SK-N-SH (cell line): ENCODE data around the gene BBS9. TPM values are rescaled to one million over a fixed set of nuclear protein-coding genes. Genes with fewer than 3 reads are reported as not detected.
"Not testable (repeated sequence)": the region's sequence is repeated elsewhere in the genome, so short reads cannot be mapped to it uniquely, and the experiment has no call there.

Experiments
- CTCF ChIA-PET: fragments of 300-600, 350-600 bp; formaldehyde crosslinking; extraction: SDS; loops from one replicate; lab custom pipeline; 2021; lab: Yijun Ruan, JAX
- POLR2A ChIA-PET: fragments of 350-600 bp; sonication (Branson Sonifier 250); formaldehyde crosslinking; extraction: SDS; loops from one replicate; lab custom pipeline; 2020; ENCODE audit warnings: antibody characterized with exemption, inconsistent platforms; lab: Yijun Ruan, JAX
- DNase-seq: peaks from one replicate; pipeline ENCODE4 v3.0.0; 2012
- H2AFZ ChIP-seq: fragments of 200-600 bp; sonication (generic); 2 replicates; pipeline ENCODE4 v1.8.1; 2016; ENCODE audit warnings: antibody characterized with exemption, mild to moderate bottlenecking, low read depth
- H3F3A ChIP-seq: fragments of 200-600 bp; sonication (generic); replicated peaks from 2 replicates; pipeline ENCODE3; 2016; ENCODE audit warnings: antibody characterized with exemption, mild to moderate bottlenecking; ENCODE audit not compliant: insufficient read depth
- H3K27ac ChIP-seq, 2 experiments: fragments of 200-500 bp in 1 of 2; fragments of 200-600 bp in 1 of 2; sonication (Bioruptor generic) in 1 of 2; sonication (generic), shearing (Covaris generic) in 1 of 2; 2 replicates each; pipeline versions ENCODE4 v1.5.1 to v1.6.1; 2014 to 2016; ENCODE audit warnings: low read depth in 2 of 2, inconsistent platforms in 1 of 2, low read length in 1 of 2, mild to moderate bottlenecking in 1 of 2, mixed read lengths in 1 of 2
- H3K27me3 ChIP-seq: fragments of 200-600 bp; sonication (generic), shearing (Covaris generic); 2 replicates; pipeline ENCODE4 v1.6.1; 2016; ENCODE audit warnings: mixed run types; ENCODE audit not compliant: insufficient read depth
- H3K36me3 ChIP-seq, 2 experiments: fragments of 200-500 bp in 1 of 2; fragments of 200-600 bp in 1 of 2; sonication (Bioruptor generic) in 1 of 2; sonication (generic) in 1 of 2; replicated peaks in 1 of 2; 2 replicates each; pipeline versions ENCODE3 to v1.5.1; 2014 to 2016; ENCODE audit warnings: low read length in 1 of 2, mild to moderate bottlenecking in 1 of 2; ENCODE audit not compliant: insufficient read depth in 2 of 2, control insufficient read depth in 1 of 2
- H3K4me1 ChIP-seq, 2 experiments: fragments of 200-500 bp in 1 of 2; fragments of 200-600 bp in 1 of 2; sonication (Bioruptor generic) in 1 of 2; sonication (generic), shearing (Covaris generic) in 1 of 2; 2 replicates each; pipeline versions ENCODE4 v1.5.1 to v1.6.1; 2014 to 2016; ENCODE audit warnings: low read depth in 1 of 2, low read length in 1 of 2, mixed run types in 1 of 2; ENCODE audit not compliant: insufficient read depth in 2 of 2, control insufficient read depth in 1 of 2
- H3K4me2 ChIP-seq: fragments of 200-600 bp; sonication (generic), shearing (Covaris generic); 2 replicates; pipeline ENCODE4 v1.6.1; 2017; ENCODE audit warnings: mixed run types
- H3K4me3 ChIP-seq, 2 experiments: fragments of 200-500 bp in 1 of 2; fragments of 200-600 bp in 1 of 2; sonication (Bioruptor generic) in 1 of 2; sonication (generic), shearing (Covaris generic) in 1 of 2; 2 replicates each; pipeline versions ENCODE4 v1.5.1 to v1.8.1; 2014 to 2016; ENCODE audit warnings: low read depth in 2 of 2, inconsistent platforms in 1 of 2, low read length in 1 of 2, mild to moderate bottlenecking in 1 of 2, mixed read lengths in 1 of 2, moderate library complexity in 1 of 2
- H3K79me2 ChIP-seq: fragments of 200-600 bp; sonication (generic); 2 replicates; pipeline ENCODE4 v1.8.1; 2017; ENCODE audit warnings: mild to moderate bottlenecking; ENCODE audit not compliant: insufficient read depth
- H3K9ac ChIP-seq: fragments of 200-600 bp; sonication (generic); 2 replicates; pipeline ENCODE4 v1.6.1; 2017; ENCODE audit warnings: mixed run types
- H3K9me2 ChIP-seq: fragments of 200-600 bp; sonication (generic); 2 replicates; pipeline ENCODE4 v1.6.1; 2017; ENCODE audit warnings: mixed run types
- H3K9me3 ChIP-seq: fragments of 200-600 bp; sonication (generic); 2 replicates; pipeline ENCODE4 v1.6.1; 2017; ENCODE audit warnings: mixed run types, mild to moderate bottlenecking, moderate library complexity
- H4K20me1 ChIP-seq: fragments of 200-600 bp; sonication (generic); 2 replicates; pipeline ENCODE4 v1.6.1; 2017; ENCODE audit warnings: mild to moderate bottlenecking, mixed run types; ENCODE audit not compliant: insufficient read depth
- GABPA ChIP-seq: IDR thresholded peaks from 2 replicates; pipeline ENCODE4 v1.4.0; 2012; ENCODE audit warnings: low read depth, mild to moderate bottlenecking
- GATA2 ChIP-seq: sonication (generic); formaldehyde crosslinking; IDR thresholded peaks from 2 replicates; pipeline ENCODE4 v1.5.0; 2020; ENCODE audit warnings: mild to moderate bottlenecking, missing genetic modification reagents
- JUND ChIP-seq: IDR thresholded peaks from 2 replicates; pipeline ENCODE4 v1.4.0; 2012
- NFIC ChIP-seq: IDR thresholded peaks from 2 replicates; pipeline ENCODE4 v1.4.0; 2012; ENCODE audit warnings: borderline replicate concordance
- YY1 ChIP-seq: IDR thresholded peaks from 2 replicates; pipeline ENCODE4 v1.4.0; 2012; ENCODE audit warnings: low read depth, mild to moderate bottlenecking
- WGBS: methylation state at CpG from one replicate; pipeline ENCODE4 v1.1.6; 2017; ENCODE audit warnings: low lambda C conversion rate; 5-methylcytosine and 5-hydroxymethylcytosine counted together
- polyA plus RNA-seq, 3 experiments: library from polyadenylated mRNA; depleted of rRNA; stranded (reverse); fragments of >200 nt; gene quantifications; 2 replicates each; pipeline ENCODE4 v1.2.3, GENCODE V29; 2012
- TF ChIP-seq, protein P1 (sequence below): fragments of 150-350 bp; IDR thresholded peaks from 2 replicates; pipeline ENCODE4 v1.6.1; 2016; ENCODE audit warnings: mild to moderate bottlenecking, low read depth, low read length
- TF ChIP-seq, protein P2 (sequence below): IDR thresholded peaks from 2 replicates; pipeline ENCODE4; 2012
- TF ChIP-seq, protein P3 (sequence below): fragments of 200-600 bp; sonication (generic); IDR thresholded peaks from 2 replicates; pipeline ENCODE4 v1.6.1; 2017; ENCODE audit warnings: antibody characterized with exemption, mild to moderate bottlenecking, moderate library complexity
- TF ChIP-seq, protein P4 (sequence below): IDR thresholded peaks from 2 replicates; pipeline ENCODE4 v1.4.0; 2012; ENCODE audit warnings: low read depth, borderline replicate concordance

BBS9 gene
- polyA plus RNA-seq, 1 of the 3 experiments (the other 2 are of a cell fraction): 7.5 TPM

DNA sequence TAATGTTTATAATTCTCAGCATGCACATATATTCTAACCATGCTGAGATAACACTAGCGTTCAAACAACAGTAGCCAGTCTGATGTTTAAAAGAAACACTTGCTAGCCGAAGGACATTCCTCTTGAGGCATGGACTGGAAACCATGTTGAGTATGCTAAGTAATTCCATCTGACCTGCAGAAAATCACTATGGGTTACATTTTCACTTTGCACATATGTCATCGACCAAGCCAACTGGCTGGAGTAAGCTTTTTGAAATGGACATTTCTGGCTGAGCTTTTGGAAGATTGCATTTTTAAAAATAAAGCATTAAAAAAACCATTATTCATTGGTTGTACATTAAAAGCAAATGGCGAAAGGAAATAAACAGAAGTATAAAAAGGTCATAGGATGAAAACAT, 88.2 kb downstream of the BBS9 start:
- WGBS: 84% methylated on average over 4 of the region's 4 CpGs
- Histone ChIP-seq H3F3A (peaks cover 6% of the 10 kb centered on the region), H3K27me3 (no peaks in the 10 kb centered on the region), H3K4me3 (no peak overlapping the region), H2AFZ (no peak overlapping the region), H3K4me2 (no peak overlapping the region), H3K9ac (no peak overlapping the region), H3K27ac (no peak overlapping the region), H3K36me3 (no peaks in the 10 kb centered on the region), H3K9me3 (no peaks in the 10 kb centered on the region), H4K20me1 (no peaks in the 10 kb centered on the region), H3K79me2 (no peaks in the 10 kb centered on the region), H3K9me2 (no peaks in the 10 kb centered on the region), H3K4me1 (no peaks in the 10 kb centered on the region)
- no peak for DNase-seq
- no peak for TF ChIP-seq NFIC
- TF ChIP-seq YY1: no peak
- TF ChIP-seq, protein P1, sequence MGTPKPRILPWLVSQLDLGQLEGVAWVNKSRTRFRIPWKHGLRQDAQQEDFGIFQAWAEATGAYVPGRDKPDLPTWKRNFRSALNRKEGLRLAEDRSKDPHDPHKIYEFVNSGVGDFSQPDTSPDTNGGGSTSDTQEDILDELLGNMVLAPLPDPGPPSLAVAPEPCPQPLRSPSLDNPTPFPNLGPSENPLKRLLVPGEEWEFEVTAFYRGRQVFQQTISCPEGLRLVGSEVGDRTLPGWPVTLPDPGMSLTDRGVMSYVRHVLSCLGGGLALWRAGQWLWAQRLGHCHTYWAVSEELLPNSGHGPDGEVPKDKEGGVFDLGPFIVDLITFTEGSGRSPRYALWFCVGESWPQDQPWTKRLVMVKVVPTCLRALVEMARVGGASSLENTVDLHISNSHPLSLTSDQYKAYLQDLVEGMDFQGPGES: no peak
- no peak for TF ChIP-seq GABPA
- TF ChIP-seq, protein P2, sequence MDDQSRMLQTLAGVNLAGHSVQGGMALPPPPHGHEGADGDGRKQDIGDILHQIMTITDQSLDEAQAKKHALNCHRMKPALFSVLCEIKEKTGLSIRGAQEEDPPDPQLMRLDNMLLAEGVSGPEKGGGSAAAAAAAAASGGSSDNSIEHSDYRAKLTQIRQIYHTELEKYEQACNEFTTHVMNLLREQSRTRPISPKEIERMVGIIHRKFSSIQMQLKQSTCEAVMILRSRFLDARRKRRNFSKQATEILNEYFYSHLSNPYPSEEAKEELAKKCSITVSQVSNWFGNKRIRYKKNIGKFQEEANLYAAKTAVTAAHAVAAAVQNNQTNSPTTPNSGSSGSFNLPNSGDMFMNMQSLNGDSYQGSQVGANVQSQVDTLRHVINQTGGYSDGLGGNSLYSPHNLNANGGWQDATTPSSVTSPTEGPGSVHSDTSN: no peak
- TF ChIP-seq GATA2 (CRISPR knock-in tag): no peak
- TF ChIP-seq, protein P3, sequence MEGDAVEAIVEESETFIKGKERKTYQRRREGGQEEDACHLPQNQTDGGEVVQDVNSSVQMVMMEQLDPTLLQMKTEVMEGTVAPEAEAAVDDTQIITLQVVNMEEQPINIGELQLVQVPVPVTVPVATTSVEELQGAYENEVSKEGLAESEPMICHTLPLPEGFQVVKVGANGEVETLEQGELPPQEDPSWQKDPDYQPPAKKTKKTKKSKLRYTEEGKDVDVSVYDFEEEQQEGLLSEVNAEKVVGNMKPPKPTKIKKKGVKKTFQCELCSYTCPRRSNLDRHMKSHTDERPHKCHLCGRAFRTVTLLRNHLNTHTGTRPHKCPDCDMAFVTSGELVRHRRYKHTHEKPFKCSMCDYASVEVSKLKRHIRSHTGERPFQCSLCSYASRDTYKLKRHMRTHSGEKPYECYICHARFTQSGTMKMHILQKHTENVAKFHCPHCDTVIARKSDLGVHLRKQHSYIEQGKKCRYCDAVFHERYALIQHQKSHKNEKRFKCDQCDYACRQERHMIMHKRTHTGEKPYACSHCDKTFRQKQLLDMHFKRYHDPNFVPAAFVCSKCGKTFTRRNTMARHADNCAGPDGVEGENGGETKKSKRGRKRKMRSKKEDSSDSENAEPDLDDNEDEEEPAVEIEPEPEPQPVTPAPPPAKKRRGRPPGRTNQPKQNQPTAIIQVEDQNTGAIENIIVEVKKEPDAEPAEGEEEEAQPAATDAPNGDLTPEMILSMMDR: no peak
- TF ChIP-seq JUND: no peak
- TF ChIP-seq, protein P4, sequence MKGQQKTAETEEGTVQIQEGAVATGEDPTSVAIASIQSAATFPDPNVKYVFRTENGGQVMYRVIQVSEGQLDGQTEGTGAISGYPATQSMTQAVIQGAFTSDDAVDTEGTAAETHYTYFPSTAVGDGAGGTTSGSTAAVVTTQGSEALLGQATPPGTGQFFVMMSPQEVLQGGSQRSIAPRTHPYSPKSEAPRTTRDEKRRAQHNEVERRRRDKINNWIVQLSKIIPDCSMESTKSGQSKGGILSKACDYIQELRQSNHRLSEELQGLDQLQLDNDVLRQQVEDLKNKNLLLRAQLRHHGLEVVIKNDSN: no peak
- POLR2A ChIA-PET: no interaction called here
- CTCF ChIA-PET: no interaction called here

DNA sequence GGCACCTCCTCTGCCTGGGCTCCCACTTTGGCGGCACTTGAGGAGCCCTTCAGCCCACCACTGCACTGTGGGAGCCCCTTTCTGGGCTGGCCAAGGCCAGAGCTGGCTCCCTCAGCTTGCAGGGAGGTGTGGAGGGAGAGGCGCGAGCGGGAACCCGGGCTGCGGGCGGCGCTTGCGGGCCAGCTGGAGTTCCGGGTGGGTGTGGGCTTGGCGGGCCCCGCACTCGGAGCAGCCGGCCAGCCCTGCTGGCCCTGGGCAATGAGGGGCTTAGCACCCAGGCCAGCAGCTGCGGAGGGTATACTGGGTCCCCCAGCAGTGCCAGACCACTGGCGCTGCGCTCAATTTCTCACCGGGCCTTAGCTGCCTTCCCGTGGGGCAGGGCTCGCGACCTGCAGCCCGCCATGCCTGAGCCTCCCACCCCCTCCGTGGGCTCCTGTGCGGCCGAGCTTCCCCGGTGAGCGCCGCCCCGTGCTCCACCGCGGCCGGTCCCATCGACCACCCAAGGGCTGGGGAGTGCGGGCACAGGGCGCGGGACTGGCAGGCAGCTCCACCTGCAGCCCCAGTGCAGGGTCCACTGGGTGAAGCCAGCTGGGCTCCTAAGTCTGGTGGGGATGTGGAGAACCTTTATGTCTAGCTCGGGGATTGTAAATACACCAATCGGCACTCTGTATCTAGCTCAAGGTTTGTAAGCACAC, 89.6 kb downstream of the BBS9 start:
- CTCF ChIA-PET, H3K27me3 ChIP-seq, H3K27ac ChIP-seq, H3K4me1 ChIP-seq, POLR2A ChIA-PET, H3K9me2 ChIP-seq, H3K79me2 ChIP-seq, H3K9ac ChIP-seq, H3F3A ChIP-seq, H3K4me3 ChIP-seq, H2AFZ ChIP-seq, H4K20me1 ChIP-seq, H3K36me3 ChIP-seq, DNase-seq, H3K4me2 ChIP-seq, H3K9me3 ChIP-seq: not testable (repeated sequence)
- WGBS: 88% methylated on average over 15 of the region's 38 CpGs
